Lower lobe of right lung (tissue), 2 donors: ENCODE measurements around the gene MINK1. TPM values are rescaled to one million over a fixed set of nuclear protein-coding genes. Genes with fewer than 3 reads are reported as not detected.

Experiments
- ATAC-seq, 2 donors: fragments of 200-7000 bp; cut with Tn5 transposase; one replicate each; pipeline ENCODE4 v1.9.1; 2020 to 2022; ENCODE audit warnings: mild to moderate bottlenecking in 2 of 2, moderate library complexity in 2 of 2
- DNase-seq: peaks from one replicate; pipeline ENCODE4 v3.0.0-alpha.2; 2020
- H3K27ac ChIP-seq: fragments of 200-600 bp; one replicate; pipeline ENCODE4 v1.8.0; 2022
- H3K27me3 ChIP-seq: fragments of 200-600 bp; one replicate; pipeline ENCODE4 v1.8.0; 2022; ENCODE audit warnings: low read depth
- H3K36me3 ChIP-seq: fragments of 200-600 bp; one replicate; pipeline ENCODE4 v1.8.0; 2022; ENCODE audit warnings: mild to moderate bottlenecking
- H3K4me1 ChIP-seq: fragments of 200-600 bp; one replicate; pipeline ENCODE4 v1.8.0; 2022
- H3K4me3 ChIP-seq: fragments of 200-600 bp; one replicate; pipeline ENCODE4 v1.8.0; 2022; ENCODE audit warnings: mild to moderate bottlenecking
- H3K9me3 ChIP-seq: fragments of 200-600 bp; one replicate; pipeline ENCODE4 v1.8.0; 2022
- CTCF ChIP-seq: fragments of 200-600 bp; IDR thresholded peaks from one replicate; pipeline ENCODE4 v1.8.0; 2022; ENCODE audit warnings: antibody characterized with exemption, mild to moderate bottlenecking
- intact Hi-C: fragments of 100-400 bp; cut with DNase I; formaldehyde crosslinking; loops from one replicate; pipeline ENCODE4 v1.11.0; 2022
- total RNA-seq: library from RNA; stranded (reverse); fragmentation: NEBNext Ultra II Directional; extraction: Animal tissue kit (Norgen Biotek cat#: 25700); gene quantifications from one replicate; pipeline ENCODE4 v1.2.1, GENCODE V29; 2021
- donor health status: DM: no; HTN: yes; CAD: no; lungs with severe emphysema.

MINK1 gene
- total RNA-seq, 1 donor from 2014 or later: 155 TPM

- Histone ChIP-seq H3K27me3 (no peaks in the 10 kb centered on the region), H3K36me3 (no peaks in the 10 kb centered on the region), H3K9me3 (no peaks in the 10 kb centered on the region), H3K4me3 (no peak overlapping the region), H3K27ac (peak overlapping the region; percentile 18), H3K4me1 (peaks cover 66% of the 10 kb centered on the region)
- no peak for TF ChIP-seq CTCF
- intact Hi-C loops: no loop called here
- ATAC-seq (no peak), DNase-seq (no peak)
Observed at GRCh38 chr17:4851084-4851483, 17.9 kb downstream of the MINK1 start.

- DNase-seq (no peak), ATAC-seq (no peak)
- Histone ChIP-seq H3K4me1 (peaks cover 73% of the 10 kb centered on the region), H3K4me3 (no peak overlapping the region), H3K36me3 (no peaks in the 10 kb centered on the region), H3K27me3 (no peaks in the 10 kb centered on the region), H3K27ac (no peak overlapping the region), H3K9me3 (no peaks in the 10 kb centered on the region)
- intact Hi-C loops: no loop called here
- no peak for TF ChIP-seq CTCF
Observed at GRCh38 chr17:4852567-4853207, 19.5 kb downstream of the MINK1 start.

- peaks cover 73% of the 10 kb centered on the region for H3K4me1 ChIP-seq
- H3K27ac ChIP-seq: no peak overlapping the region
- no peak for TF ChIP-seq CTCF
Observed at GRCh38 chr17:4853208-4853671, 20.1 kb downstream of the MINK1 start.

GRCh38 chr17:4854111-4854681 is 21.1 kb downstream of the MINK1 start:
- Histone ChIP-seq H3K4me1 (peaks cover 75% of the 10 kb centered on the region), H3K9me3 (no peaks in the 10 kb centered on the region), H3K27me3 (no peaks in the 10 kb centered on the region), H3K36me3 (peaks cover 1% of the 10 kb centered on the region), H3K27ac (peak overlapping the region; percentile 13), H3K4me3 (no peak overlapping the region)
- intact Hi-C loops: no loop called here
- DNase-seq (no peak), ATAC-seq (peak in 1 of 2 donors; percentile 30)
- no peak for TF ChIP-seq CTCF

More at GRCh38 chr17:4853208-4853671, 20.1 kb downstream of the MINK1 start:
- H3K9me3 ChIP-seq: no peaks in the 10 kb centered on the region
- no peaks in the 10 kb centered on the region for H3K27me3 ChIP-seq
- H3K36me3 ChIP-seq: no peaks in the 10 kb centered on the region
- DNase-seq (no peak), ATAC-seq (peak in 1 of 2 donors; percentile 41)
- intact Hi-C loops: no loop called here
- no peak overlapping the region for H3K4me3 ChIP-seq

GRCh38 chr17:4856271-4856936 is 23.3 kb downstream of the MINK1 start:
- intact Hi-C loops: no loop called here
- Histone ChIP-seq H3K4me1 (peaks cover 66% of the 10 kb centered on the region), H3K4me3 (no peak overlapping the region), H3K36me3 (peaks cover 12% of the 10 kb centered on the region), H3K9me3 (no peaks in the 10 kb centered on the region), H3K27me3 (no peaks in the 10 kb centered on the region), H3K27ac (peak overlapping the region; percentile 47)
- no peak for TF ChIP-seq CTCF
- no peak for DNase-seq
- ATAC-seq: no peak
